WTC11 (cell line): ENCODE data around the gene ANK2.

Experiments used
- CREB1 ChIP-seq: sonication (generic); formaldehyde crosslinking; IDR thresholded peaks from 2 replicates; pipeline ENCODE4 v1.8.0; 2023; ENCODE audit warnings: mild to moderate bottlenecking, missing genetic modification reagents
- CTCF ChIP-seq: fragments of 200-600 bp; IDR thresholded peaks from 2 replicates; pipeline ENCODE4 v1.8.0; 2022; ENCODE audit warnings: antibody characterized with exemption
- ELF4 ChIP-seq: sonication (generic); formaldehyde crosslinking; IDR thresholded peaks from 2 replicates; pipeline ENCODE4 v1.8.1; 2022; ENCODE audit warnings: low read depth, mild to moderate bottlenecking, moderate library complexity, missing genetic modification reagents
- MAX ChIP-seq: sonication (generic); formaldehyde crosslinking; IDR thresholded peaks from 2 replicates; pipeline ENCODE4 v1.8.0; 2022; ENCODE audit warnings: mild to moderate bottlenecking, missing genetic modification reagents
- MLX ChIP-seq: sonication (generic); formaldehyde crosslinking; IDR thresholded peaks from 2 replicates; pipeline ENCODE4 v1.8.1; 2023; ENCODE audit warnings: mild to moderate bottlenecking, missing genetic modification reagents, moderate library complexity
- NR3C1 ChIP-seq: sonication (generic); formaldehyde crosslinking; conservative IDR thresholded peaks from 2 replicates; pipeline ENCODE4 v1.8.1; 2023; ENCODE audit warnings: low read depth, mild to moderate bottlenecking, missing genetic modification reagents
- PRDM15 ChIP-seq: sonication (generic); formaldehyde crosslinking; IDR thresholded peaks from 2 replicates; pipeline ENCODE4 v1.8.0; 2022; ENCODE audit warnings: missing genetic modification reagents
- SMAD3 ChIP-seq: sonication (generic); formaldehyde crosslinking; IDR thresholded peaks from 2 replicates; pipeline ENCODE4 v1.8.0; 2022; ENCODE audit warnings: missing genetic modification reagents, mild to moderate bottlenecking, borderline replicate concordance
- STAT6 ChIP-seq: sonication (generic); formaldehyde crosslinking; conservative IDR thresholded peaks from 2 replicates; pipeline ENCODE4 v1.8.1; 2023; ENCODE audit warnings: mild to moderate bottlenecking, low read depth, missing genetic modification reagents, moderate library complexity
- ZNF121 ChIP-seq: sonication (generic); formaldehyde crosslinking; IDR thresholded peaks from 2 replicates; pipeline ENCODE4 v1.8.0; 2023; ENCODE audit warnings: missing genetic modification reagents
- ZNF425 ChIP-seq: fragments of 250-450 bp; sonication (Bioruptor Pico); conservative IDR thresholded peaks from 2 replicates; pipeline ENCODE4 v1.9.0; 2021; ENCODE audit warnings: mild to moderate bottlenecking

GRCh38 chr4:113289766-113290165 lies 240.3 kb downstream of the ANK2 start:
- TF ChIP-seq CTCF: no peak
- no peak for TF ChIP-seq ELF4 (CRISPR knock-in tag)
- TF ChIP-seq MLX (CRISPR knock-in tag): no peak
- TF ChIP-seq PRDM15 (CRISPR knock-in tag): no peak
- no peak for TF ChIP-seq STAT6 (CRISPR knock-in tag)
- TF ChIP-seq SMAD3: no peak
- TF ChIP-seq NR3C1 (CRISPR knock-in tag): no peak
- no peak for TF ChIP-seq ZNF121 (CRISPR knock-in tag)
- no peak for TF ChIP-seq ZNF425 (CRISPR knock-in tag)
- TF ChIP-seq MAX (CRISPR knock-in tag): no peak
- TF ChIP-seq CREB1 (CRISPR knock-in tag): no peak
